A549 (cell line): ENCODE results near the gene VSTM2B. TPM values are rescaled to one million over a fixed set of nuclear protein-coding genes. Genes with fewer than 3 reads are reported as not detected.
A peak's percentile ranks its signal among the peaks of the same experiment; 100 is the strongest.

Experiments used
- ATAC-seq, 2 experiments: fragments of 200-7000 bp in 1 of 2; fragments of >200 bp in 1 of 2; cut with Nextera tagmentation in 1 of 2; cut with Tn5 transposase in 1 of 2; 3 replicates each; pipeline versions ENCODE4 v1.8.0 to v1.9.1; 2018 to 2020; ENCODE audit warnings: mild to moderate bottlenecking in 1 of 2, moderate library complexity in 1 of 2
- CTCF ChIA-PET: fragments of 300-600 bp; sonication (Branson Sonifier 250); formaldehyde crosslinking; extraction: SDS; loops from one replicate; lab custom pipeline; 2021; ENCODE audit warnings: antibody characterized with exemption, inconsistent platforms; lab: Yijun Ruan, JAX
- POLR2A ChIA-PET: fragments of 350-600 bp; formaldehyde crosslinking; extraction: SDS; loops from one replicate; lab custom pipeline; 2021; ENCODE audit warnings: antibody characterized with exemption, inconsistent platforms; lab: Yijun Ruan, JAX
- DNase-seq, 2 experiments: peaks; one replicate each; pipeline versions ENCODE4 v3.0.0 to v3.0.0-alpha.2; 2011 to 2016; ENCODE audit warnings: low read depth in 1 of 2, low spot score in 1 of 2
- FAIRE-seq: peaks from 2 replicates; lab custom pipeline; 2011; peaks lifted over from hg19 to GRCh38; lab: Jason Lieb, UNC
- H3K27ac ChIP-seq, 2 experiments: fragments of >200 bp; sonication (Bioruptor Twin); formaldehyde crosslinking; 3 replicates each; pipeline ENCODE4 v1.5.1; 2016 to 2017
- H3K4me1 ChIP-seq: fragments of >200 bp; sonication (Bioruptor Twin); formaldehyde crosslinking; 3 replicates; pipeline ENCODE4 v1.6.1; 2016
- H3K4me2 ChIP-seq: fragments of >200 bp; sonication (Bioruptor Twin); formaldehyde crosslinking; 3 replicates; pipeline ENCODE4 v1.6.1; 2016
- H3K4me3 ChIP-seq: fragments of >200 bp; sonication (Bioruptor Twin); formaldehyde crosslinking; 3 replicates; pipeline ENCODE4 v1.5.1; 2016
- H3K9me3 ChIP-seq: fragments of >200 bp; sonication (Bioruptor Twin); formaldehyde crosslinking; 3 replicates; pipeline ENCODE4 v1.6.1; 2016
- BHLHE40 ChIP-seq: IDR thresholded peaks from 2 replicates; pipeline ENCODE4 v1.6.1; 2012; ENCODE audit warnings: low read depth, low read length, inconsistent platforms
- CHD2 ChIP-seq: fragments of 150-350 bp; IDR thresholded peaks from 2 replicates; pipeline ENCODE4 v1.6.1; 2014; ENCODE audit warnings: low read length; ENCODE audit not compliant: partially characterized antibody
- HOXA7 ChIP-seq: fragments of 250-450 bp; sonication (Bioruptor Pico); IDR thresholded peaks from 2 replicates; pipeline ENCODE4 v1.5.0; 2020; ENCODE audit warnings: mild to moderate bottlenecking, moderate library complexity
- JUN ChIP-seq, 2 experiments: fragments of >200 bp; sonication (Bioruptor Twin); formaldehyde crosslinking; IDR thresholded peaks; 2 replicates in 1 of 2; 3 replicates in 1 of 2; pipeline ENCODE4 v1.6.1; 2016 to 2017
- KDM1A ChIP-seq: fragments of 200-600 bp; sonication (generic); IDR thresholded peaks from 2 replicates; pipeline ENCODE4 v1.6.1; 2016; ENCODE audit warnings: low read depth, mild to moderate bottlenecking
- MAFK ChIP-seq: fragments of 450-650 bp; IDR thresholded peaks from 2 replicates; pipeline ENCODE4 v1.6.1; 2014; ENCODE audit not compliant: partially characterized antibody
- RAD21 ChIP-seq, 2 experiments: fragments of >200 bp in 1 of 2; sonication (Bioruptor Twin) in 1 of 2; formaldehyde crosslinking in 1 of 2; IDR thresholded peaks in 1 of 2; conservative IDR thresholded peaks in 1 of 2; 2 replicates in 1 of 2; 3 replicates in 1 of 2; pipeline ENCODE4 v1.6.1; 2012 to 2018; ENCODE audit warnings: inconsistent platforms in 1 of 2
- RNF2 ChIP-seq: fragments of 200-600 bp; sonication (generic); IDR thresholded peaks from 2 replicates; pipeline ENCODE4 v1.6.1; 2016; ENCODE audit warnings: low read depth, mild to moderate bottlenecking, antibody characterized with exemption, moderate library complexity, borderline replicate concordance
- SREBF2 ChIP-seq: fragments of 450-650 bp; IDR thresholded peaks from 2 replicates; pipeline ENCODE4 v1.6.1; 2014; ENCODE audit warnings: mild to moderate bottlenecking, moderate library complexity
- WGBS: methylation state at CpG from one replicate; pipeline ENCODE4 v1.1.6; 2017; ENCODE audit errors: missing lambda C conversion rate; 5-methylcytosine and 5-hydroxymethylcytosine counted together
- polyA plus RNA-seq, 4 experiments: library from polyadenylated mRNA; depleted of rRNA in 3 of 4; stranded (reverse); fragments of >200 nt; fragmentation: RNase III in 1 of 4; extraction: RNeasy Plus Mini Kit Qiagen cat#74134 plus additional on column Dnase treatment in 1 of 4; gene quantifications; 2 replicates in 3 of 4; 3 replicates in 1 of 4; pipeline ENCODE4 v1.2.3, GENCODE V29; 2011 to 2017
- TF ChIP-seq, protein P1 (sequence below): IDR thresholded peaks from 2 replicates; pipeline ENCODE4 v1.6.1; 2012
- TF ChIP-seq, protein P2 (sequence below): fragments of 450-650 bp; IDR thresholded peaks from 2 replicates; pipeline ENCODE4 v1.6.1; 2014; ENCODE audit warnings: antibody characterized with exemption
- TF ChIP-seq, protein P3 (sequence below): IDR thresholded peaks from 2 replicates; pipeline ENCODE4 v1.6.1; 2012
- TF ChIP-seq, protein P4 (sequence below): fragments of >200 bp; sonication (Bioruptor Twin); formaldehyde crosslinking; IDR thresholded peaks from 2 replicates; pipeline ENCODE4 v1.6.1; 2016
- TF ChIP-seq, protein P5 (sequence below): IDR thresholded peaks from 2 replicates; pipeline ENCODE4 v1.6.1; 2012; ENCODE audit warnings: low read depth, borderline replicate concordance
- TF ChIP-seq, protein P6 (sequence below): fragments of 250-450 bp; sonication (Bioruptor Pico); IDR thresholded peaks from 2 replicates; pipeline ENCODE4 v1.5.0; 2021; ENCODE audit warnings: mild to moderate bottlenecking, moderate library complexity, borderline replicate concordance

VSTM2B gene
- polyA plus RNA-seq, 2 of the 4 experiments (the other 2 are of a cell fraction): not detected

DNA sequence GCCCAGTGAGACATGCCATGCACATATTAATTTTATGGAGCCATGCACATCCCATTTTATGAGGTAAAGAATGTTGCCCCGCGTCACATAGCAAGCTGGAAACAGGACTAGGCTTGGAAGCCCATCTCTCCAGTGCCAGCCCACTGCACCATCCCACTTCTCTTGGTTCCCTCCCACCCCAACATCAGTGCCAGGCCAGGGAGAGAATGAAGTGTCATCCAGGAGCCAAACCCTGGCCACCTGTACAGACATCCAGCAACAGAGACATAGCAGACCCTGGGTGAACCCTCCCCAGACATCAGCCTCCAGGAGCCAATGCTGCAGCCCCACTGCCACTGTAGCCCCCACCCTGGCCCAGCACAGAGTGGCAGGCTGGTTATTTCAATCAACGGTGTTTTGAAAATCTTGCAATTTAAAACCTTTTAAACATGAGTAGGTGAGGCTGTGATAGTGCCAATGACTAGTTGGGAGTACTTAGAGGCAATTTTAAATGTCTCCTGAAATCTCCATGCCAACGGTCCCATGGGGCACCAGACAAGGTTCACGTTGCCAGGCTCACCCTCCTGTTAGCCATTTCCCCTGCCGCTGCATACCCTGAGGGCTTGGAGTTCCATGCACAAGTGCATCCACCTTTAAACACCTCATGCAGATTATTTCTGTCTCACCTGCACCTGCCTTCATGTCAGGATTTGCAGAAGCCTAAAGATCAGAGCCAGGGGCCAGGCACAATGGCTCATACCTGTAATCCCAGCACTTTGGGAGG is 34.7 kb downstream of the VSTM2B start (continued):
- no peak for TF ChIP-seq KDM1A
- TF ChIP-seq, protein P1, sequence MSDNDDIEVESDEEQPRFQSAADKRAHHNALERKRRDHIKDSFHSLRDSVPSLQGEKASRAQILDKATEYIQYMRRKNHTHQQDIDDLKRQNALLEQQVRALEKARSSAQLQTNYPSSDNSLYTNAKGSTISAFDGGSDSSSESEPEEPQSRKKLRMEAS: no peak

DNA sequence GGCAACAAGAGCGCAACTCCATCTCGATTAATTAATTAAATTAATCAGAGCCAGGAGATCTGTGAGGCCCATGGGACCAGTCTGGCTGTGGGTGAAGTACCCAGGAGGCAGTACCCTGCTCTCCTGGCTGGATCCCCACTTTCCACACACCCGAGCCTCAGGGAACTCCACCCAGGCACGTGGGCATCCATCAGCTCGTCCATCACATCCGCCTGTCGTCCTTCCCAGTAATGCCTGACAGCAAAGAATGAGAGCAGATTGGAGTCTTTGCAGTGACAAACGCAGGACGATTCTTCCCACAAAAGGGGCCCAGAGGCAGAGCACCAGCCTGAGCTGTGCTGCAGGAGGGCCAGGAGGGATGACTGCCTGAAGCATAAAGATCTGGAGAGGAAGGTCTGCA is 35.8 kb downstream of the VSTM2B start:
- WGBS: 14% methylated on average over 9 of the region's 9 CpGs
- CTCF ChIA-PET: no interaction called here
- Histone ChIP-seq H3K4me2 (no peak overlapping the region), H3K27ac (no peak overlapping the region), H3K4me1 (no peaks in the 10 kb centered on the region), H3K9me3 (peaks cover 28% of the 10 kb centered on the region), H3K4me3 (no peak overlapping the region)
- ATAC-seq: no peak
- TF ChIP-seq KDM1A (no peak), CHD2 (no peak), HOXA7 (CRISPR knock-in tag) (no peak), SREBF2 (no peak), RAD21 (conservative IDR thresholded peaks at IDR 0.05 in 1 of 2, IDR thresholded peaks at IDR 0.05 in 1 of 2) (no peak), JUN (IDR thresholded peaks at IDR 0.05) (no peak), BHLHE40 (no peak)
- TF ChIP-seq, protein P2, sequence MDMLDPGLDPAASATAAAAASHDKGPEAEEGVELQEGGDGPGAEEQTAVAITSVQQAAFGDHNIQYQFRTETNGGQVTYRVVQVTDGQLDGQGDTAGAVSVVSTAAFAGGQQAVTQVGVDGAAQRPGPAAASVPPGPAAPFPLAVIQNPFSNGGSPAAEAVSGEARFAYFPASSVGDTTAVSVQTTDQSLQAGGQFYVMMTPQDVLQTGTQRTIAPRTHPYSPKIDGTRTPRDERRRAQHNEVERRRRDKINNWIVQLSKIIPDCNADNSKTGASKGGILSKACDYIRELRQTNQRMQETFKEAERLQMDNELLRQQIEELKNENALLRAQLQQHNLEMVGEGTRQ: no peak
- TF ChIP-seq, protein P3, sequence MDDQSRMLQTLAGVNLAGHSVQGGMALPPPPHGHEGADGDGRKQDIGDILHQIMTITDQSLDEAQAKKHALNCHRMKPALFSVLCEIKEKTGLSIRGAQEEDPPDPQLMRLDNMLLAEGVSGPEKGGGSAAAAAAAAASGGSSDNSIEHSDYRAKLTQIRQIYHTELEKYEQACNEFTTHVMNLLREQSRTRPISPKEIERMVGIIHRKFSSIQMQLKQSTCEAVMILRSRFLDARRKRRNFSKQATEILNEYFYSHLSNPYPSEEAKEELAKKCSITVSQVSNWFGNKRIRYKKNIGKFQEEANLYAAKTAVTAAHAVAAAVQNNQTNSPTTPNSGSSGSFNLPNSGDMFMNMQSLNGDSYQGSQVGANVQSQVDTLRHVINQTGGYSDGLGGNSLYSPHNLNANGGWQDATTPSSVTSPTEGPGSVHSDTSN: no peak
- no peak for FAIRE-seq
- POLR2A ChIA-PET: interaction anchor here (1.1 kb wide), 1 partner anchor 45 kb away, joined by 5 read pairs; the partner anchor contains the start of gene POP4
- DNase-seq: no peak

DNA sequence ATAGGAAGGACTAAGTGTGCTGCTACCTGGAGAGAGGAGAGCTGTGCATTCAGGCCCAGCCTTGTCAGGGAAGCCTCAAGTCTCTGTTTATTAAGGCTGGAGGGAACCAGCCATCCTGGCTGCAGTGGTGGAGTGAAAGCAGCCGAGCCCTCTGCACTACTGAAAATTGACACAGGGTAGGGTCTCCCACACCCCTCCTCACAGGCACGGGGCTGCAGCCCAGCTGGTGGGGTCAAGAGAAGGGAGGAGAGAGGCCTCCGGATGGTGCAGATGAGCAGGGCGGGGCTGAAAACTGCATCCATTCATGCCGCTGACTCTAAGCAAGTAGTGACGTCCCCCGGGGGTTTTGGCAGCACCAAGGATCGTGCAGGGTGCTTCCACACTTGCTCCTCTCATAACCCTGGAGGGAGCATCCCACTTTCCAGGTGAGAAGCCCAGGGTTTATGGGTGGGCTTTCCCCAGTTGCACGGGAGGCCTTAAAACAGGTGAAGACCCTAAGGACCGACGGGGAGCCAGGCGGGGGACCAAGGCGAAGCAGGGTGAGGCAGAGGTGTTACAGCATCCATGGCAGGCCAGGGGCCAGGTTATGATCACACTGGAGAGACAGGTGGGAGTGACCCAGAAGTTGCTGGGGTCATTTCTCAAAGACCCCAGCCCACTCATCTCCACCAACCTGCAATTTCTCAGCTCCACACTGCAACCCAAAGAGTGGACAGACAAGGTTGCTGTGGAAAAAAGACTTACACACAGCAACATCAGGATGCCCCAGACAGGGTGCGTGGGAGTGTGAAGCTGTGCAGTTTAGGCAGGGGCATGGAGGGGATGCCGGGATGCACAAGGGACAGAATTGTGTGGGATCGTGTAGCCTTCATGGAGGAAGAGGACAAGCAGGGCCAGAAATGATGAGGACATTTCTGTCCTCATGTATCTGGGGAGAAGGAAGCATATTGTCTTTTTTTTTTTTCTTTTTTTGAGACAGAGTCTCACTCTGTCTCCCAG is 36.8 kb downstream of the VSTM2B start:
- Histone ChIP-seq H3K4me2 (no peak overlapping the region), H3K4me1 (no peaks in the 10 kb centered on the region), H3K27ac (no peak overlapping the region), H3K4me3 (no peak overlapping the region), H3K9me3 (peaks cover 25% of the 10 kb centered on the region)
- ATAC-seq (peak in 1 of 2 experiments; percentile 20; a peak in 1 of 6 replicates), DNase-seq (no peak), FAIRE-seq (no peak)
- ChIA-PET CTCF (interaction anchor here (0.5 kb wide), 2 partner anchors 45 to 1097 kb away, joined by 3 read pairs; no protein-coding TSS in a partner anchor), POLR2A (interaction anchor here (1.0 to 1.1 kb wide), 2 partner anchors 44 kb away, joined by 3 to 5 read pairs; partner anchors contain the start of gene POP4)
- 13% methylated on average over 16 of the region's 16 CpGs for WGBS
- no peak for TF ChIP-seq SREBF2
- TF ChIP-seq, protein P4, sequence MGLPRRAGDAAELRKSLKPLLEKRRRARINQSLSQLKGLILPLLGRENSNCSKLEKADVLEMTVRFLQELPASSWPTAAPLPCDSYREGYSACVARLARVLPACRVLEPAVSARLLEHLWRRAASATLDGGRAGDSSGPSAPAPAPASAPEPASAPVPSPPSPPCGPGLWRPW: peak; percentile 9; the same call in 1 of the 2 replicates

DNA sequence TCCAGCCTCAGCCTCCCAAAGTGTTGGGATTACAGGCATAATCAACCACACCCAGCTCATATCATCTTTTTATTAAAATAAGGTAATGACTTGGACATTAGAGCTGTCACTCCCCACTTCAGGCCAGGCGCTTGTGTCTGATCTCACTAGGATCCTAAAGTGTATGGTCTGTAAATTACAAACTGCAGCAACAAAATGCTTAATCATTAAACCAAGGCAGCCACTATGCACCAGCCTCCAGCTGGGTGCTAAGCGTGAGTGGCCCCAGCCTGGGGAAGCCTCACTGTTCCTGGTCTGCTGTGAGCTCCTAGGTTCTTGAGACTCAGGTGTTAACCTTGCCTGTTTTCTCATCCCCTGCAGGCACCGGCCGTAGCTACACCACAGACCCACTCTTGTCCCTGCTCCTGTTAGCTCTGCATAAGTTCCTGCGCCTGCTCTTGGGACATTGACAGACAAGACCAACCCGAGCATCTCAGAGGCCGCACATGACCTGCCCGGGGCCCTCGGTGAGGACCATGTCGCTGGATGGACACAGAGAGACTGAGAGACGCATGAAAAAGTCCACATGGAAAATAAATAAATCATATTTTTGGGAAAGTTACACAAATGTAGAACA is 37.8 kb downstream of the VSTM2B start:
- CTCF ChIA-PET: interaction anchor here (0.5 kb wide), 2 partner anchors 44 to 1098 kb away, joined by 3 read pairs; no protein-coding TSS in a partner anchor
- POLR2A ChIA-PET: interaction anchor here (1.0 kb wide), 1 partner anchor 43 kb away, joined by 3 read pairs; the partner anchor contains the start of gene POP4
- ATAC-seq (peak; percentile 36 to 45; a peak in 5 of 6 replicates), DNase-seq (no peak), FAIRE-seq (peak; percentile 39)
- Histone ChIP-seq H3K4me2 (no peak overlapping the region), H3K4me1 (no peaks in the 10 kb centered on the region), H3K9me3 (peaks cover 18% of the 10 kb centered on the region), H3K27ac (no peak overlapping the region), H3K4me3 (no peak overlapping the region)
- 41% methylated on average over 11 of the region's 11 CpGs for WGBS
- TF ChIP-seq, protein P3: no peak
- no peak for TF ChIP-seq CHD2
- no peak for TF ChIP-seq RNF2
- TF ChIP-seq, protein P5, sequence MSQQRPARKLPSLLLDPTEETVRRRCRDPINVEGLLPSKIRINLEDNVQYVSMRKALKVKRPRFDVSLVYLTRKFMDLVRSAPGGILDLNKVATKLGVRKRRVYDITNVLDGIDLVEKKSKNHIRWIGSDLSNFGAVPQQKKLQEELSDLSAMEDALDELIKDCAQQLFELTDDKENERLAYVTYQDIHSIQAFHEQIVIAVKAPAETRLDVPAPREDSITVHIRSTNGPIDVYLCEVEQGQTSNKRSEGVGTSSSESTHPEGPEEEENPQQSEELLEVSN: no peak
- TF ChIP-seq, protein P2: no peak
- TF ChIP-seq, protein P6, sequence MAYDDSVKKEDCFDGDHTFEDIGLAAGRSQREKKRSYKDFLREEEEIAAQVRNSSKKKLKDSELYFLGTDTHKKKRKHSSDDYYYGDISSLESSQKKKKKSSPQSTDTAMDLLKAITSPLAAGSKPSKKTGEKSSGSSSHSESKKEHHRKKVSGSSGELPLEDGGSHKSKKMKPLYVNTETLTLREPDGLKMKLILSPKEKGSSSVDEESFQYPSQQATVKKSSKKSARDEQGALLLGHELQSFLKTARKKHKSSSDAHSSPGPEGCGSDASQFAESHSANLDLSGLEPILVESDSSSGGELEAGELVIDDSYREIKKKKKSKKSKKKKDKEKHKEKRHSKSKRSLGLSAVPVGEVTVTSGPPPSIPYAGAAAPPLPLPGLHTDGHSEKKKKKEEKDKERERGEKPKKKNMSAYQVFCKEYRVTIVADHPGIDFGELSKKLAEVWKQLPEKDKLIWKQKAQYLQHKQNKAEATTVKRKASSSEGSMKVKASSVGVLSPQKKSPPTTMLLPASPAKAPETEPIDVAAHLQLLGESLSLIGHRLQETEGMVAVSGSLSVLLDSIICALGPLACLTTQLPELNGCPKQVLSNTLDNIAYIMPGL (CRISPR knock-in tag): no peak
- TF ChIP-seq MAFK: no peak
